ENCODE data around the gene METTL5.

DNA sequence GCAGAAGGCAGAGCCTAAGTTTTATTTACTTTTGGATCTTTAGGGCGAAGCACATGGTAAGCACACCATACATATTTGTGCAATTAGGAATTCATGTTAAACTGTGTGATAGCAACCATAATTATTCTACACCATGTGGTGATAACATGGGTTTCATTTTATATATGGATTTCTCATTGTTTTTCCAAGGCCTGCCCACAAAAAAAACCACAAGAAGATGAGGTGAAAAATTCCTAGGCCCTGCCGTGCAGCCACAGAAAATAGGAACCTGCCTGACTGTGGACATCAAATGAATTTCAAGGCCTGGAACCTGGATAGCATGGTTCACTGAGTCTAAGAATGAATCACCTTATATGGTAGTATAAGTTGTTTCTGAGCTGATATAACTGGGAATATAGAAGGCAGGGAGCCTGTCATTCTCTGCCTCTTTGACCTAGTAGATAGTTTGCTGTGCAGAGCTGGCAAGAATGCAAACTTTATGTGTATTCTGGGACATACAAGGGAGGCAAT lies 48.4 kb downstream of the METTL5 start:
- TF ChIP-seq, protein P1, sequence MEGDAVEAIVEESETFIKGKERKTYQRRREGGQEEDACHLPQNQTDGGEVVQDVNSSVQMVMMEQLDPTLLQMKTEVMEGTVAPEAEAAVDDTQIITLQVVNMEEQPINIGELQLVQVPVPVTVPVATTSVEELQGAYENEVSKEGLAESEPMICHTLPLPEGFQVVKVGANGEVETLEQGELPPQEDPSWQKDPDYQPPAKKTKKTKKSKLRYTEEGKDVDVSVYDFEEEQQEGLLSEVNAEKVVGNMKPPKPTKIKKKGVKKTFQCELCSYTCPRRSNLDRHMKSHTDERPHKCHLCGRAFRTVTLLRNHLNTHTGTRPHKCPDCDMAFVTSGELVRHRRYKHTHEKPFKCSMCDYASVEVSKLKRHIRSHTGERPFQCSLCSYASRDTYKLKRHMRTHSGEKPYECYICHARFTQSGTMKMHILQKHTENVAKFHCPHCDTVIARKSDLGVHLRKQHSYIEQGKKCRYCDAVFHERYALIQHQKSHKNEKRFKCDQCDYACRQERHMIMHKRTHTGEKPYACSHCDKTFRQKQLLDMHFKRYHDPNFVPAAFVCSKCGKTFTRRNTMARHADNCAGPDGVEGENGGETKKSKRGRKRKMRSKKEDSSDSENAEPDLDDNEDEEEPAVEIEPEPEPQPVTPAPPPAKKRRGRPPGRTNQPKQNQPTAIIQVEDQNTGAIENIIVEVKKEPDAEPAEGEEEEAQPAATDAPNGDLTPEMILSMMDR (IDR thresholded peaks at IDR 0.05), result no peak
- TF ChIP-seq POLR2A (IDR thresholded peaks at IDR 0.05), result peak in 1 of 2 donors; percentile 31
